Psoas muscle (tissue), 8 donors: ENCODE data around the gene FAM107B. TPM values are rescaled to one million over a fixed set of nuclear protein-coding genes. Genes with fewer than 3 reads are reported as not detected.

ENCODE experiments used
- ATAC-seq, 4 donors: fragments of 200-7000 bp; cut with Tn5 transposase; one replicate each; pipeline ENCODE4 v1.9.1; 2020; ENCODE audit warnings: moderate library complexity in 3 of 4, mild to moderate bottlenecking in 2 of 4
- DNase-seq, 2 donors: peaks; one replicate each; pipeline ENCODE4 v3.0.0-alpha.2; 2020
- H3K27ac ChIP-seq: fragments of 200-600 bp; one replicate; pipeline ENCODE4 v1.8.0; 2022
- H3K27me3 ChIP-seq, 3 donors: fragments of 200-600 bp in 1 of 3; one replicate each; pipeline versions ENCODE4 v1.6.1 to v1.8.0; 2013 to 2022; ENCODE audit warnings: low read length in 2 of 3, mild to moderate bottlenecking in 2 of 3, moderate library complexity in 1 of 3; ENCODE audit not compliant: insufficient read depth in 3 of 3
- H3K36me3 ChIP-seq, 2 donors: fragments of 200-600 bp in 1 of 2; one replicate each; pipeline versions ENCODE4 v1.6.1 to v1.8.0; 2013 to 2022; ENCODE audit warnings: low read depth in 1 of 2, mild to moderate bottlenecking in 1 of 2, moderate library complexity in 1 of 2; ENCODE audit not compliant: insufficient read depth in 1 of 2
- H3K4me1 ChIP-seq: fragments of 200-600 bp; one replicate; pipeline ENCODE4 v1.8.0; 2022
- H3K4me3 ChIP-seq: fragments of 200-600 bp; one replicate; pipeline ENCODE4 v1.8.0; 2022; ENCODE audit warnings: mild to moderate bottlenecking
- H3K9me3 ChIP-seq: fragments of 200-600 bp; one replicate; pipeline ENCODE4 v1.8.0; 2022
- WGBS, 3 donors: extraction: QIAGEN DNeasy Blood & Tissue Kit; methylation state at CpG; one replicate each; pipeline versions ENCODE4 v1.1.6 to v1.1.7; 2013; 5-methylcytosine and 5-hydroxymethylcytosine counted together
- intact Hi-C, 2 donors: fragments of 100-400 bp; cut with DNase I; formaldehyde crosslinking; loops; one replicate each; pipeline versions ENCODE4 v1.11.0 to v1.14.2; 2022
- polyA plus RNA-seq, 3 donors: library from polyadenylated mRNA; stranded (reverse); fragments of 200-250 nt; gene quantifications; one replicate each; pipeline ENCODE4 v1.2.3, GENCODE V29; 2013
- total RNA-seq, 4 donors: library from RNA; stranded (reverse); fragmentation: NEBNext Ultra II Directional in 2 of 4; extraction: Animal tissue kit (Norgen Biotek cat#: 25700) in 2 of 4; gene quantifications; one replicate each; pipeline versions ENCODE4 v1.2.1 to v1.2.4, GENCODE V29; 2021 to 2023
- TF ChIP-seq, protein P1 (sequence below): fragments of 200-600 bp; IDR thresholded peaks from one replicate; pipeline ENCODE4 v1.8.0; 2022; ENCODE audit warnings: antibody characterized with exemption
- donor health status: healthy with polysubstance abuse.
- donor health status: DM: no; HTN: no; CAD: no; lungs with moderate emphysema.
- donor health status: Bipolar disorder and iron deficiency.
- donor health status: healthy.
- donor health status: DM: yes; HTN: yes; CAD: no.
- donor health status: DM: no; HTN: no; CAD: no.
- donor health status: DM: no; HTN: no; CAD: no.
- donor health status: DM: yes; HTN: yes; CAD: no.

Gene FAM107B
- total and polyA plus RNA-seq, 7 donors, result 1.0 to 3.1 (median 1.8) TPM

GRCh38 chr10:14529351-14529750 is 245.3 kb downstream of the FAM107B start:
- peaks cover 0 to 6% of the 10 kb centered on the region in 2 donors for H3K36me3 ChIP-seq
- no peak overlapping the region for H3K27ac ChIP-seq
- no peaks in the 10 kb centered on the region for H3K27me3 ChIP-seq
- H3K4me1 ChIP-seq, result no peaks in the 10 kb centered on the region
- 63 to 78% (median 65%) methylated on average over 3 of the region's 3 CpGs for WGBS, 3 donors
- no peaks in the 10 kb centered on the region for H3K9me3 ChIP-seq
- ATAC-seq (no peak), DNase-seq (no peak)
- intact Hi-C loops, result no loop called here
- H3K4me3 ChIP-seq, result no peak overlapping the region
- TF ChIP-seq, protein P1, sequence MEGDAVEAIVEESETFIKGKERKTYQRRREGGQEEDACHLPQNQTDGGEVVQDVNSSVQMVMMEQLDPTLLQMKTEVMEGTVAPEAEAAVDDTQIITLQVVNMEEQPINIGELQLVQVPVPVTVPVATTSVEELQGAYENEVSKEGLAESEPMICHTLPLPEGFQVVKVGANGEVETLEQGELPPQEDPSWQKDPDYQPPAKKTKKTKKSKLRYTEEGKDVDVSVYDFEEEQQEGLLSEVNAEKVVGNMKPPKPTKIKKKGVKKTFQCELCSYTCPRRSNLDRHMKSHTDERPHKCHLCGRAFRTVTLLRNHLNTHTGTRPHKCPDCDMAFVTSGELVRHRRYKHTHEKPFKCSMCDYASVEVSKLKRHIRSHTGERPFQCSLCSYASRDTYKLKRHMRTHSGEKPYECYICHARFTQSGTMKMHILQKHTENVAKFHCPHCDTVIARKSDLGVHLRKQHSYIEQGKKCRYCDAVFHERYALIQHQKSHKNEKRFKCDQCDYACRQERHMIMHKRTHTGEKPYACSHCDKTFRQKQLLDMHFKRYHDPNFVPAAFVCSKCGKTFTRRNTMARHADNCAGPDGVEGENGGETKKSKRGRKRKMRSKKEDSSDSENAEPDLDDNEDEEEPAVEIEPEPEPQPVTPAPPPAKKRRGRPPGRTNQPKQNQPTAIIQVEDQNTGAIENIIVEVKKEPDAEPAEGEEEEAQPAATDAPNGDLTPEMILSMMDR, result no peak

DNA sequence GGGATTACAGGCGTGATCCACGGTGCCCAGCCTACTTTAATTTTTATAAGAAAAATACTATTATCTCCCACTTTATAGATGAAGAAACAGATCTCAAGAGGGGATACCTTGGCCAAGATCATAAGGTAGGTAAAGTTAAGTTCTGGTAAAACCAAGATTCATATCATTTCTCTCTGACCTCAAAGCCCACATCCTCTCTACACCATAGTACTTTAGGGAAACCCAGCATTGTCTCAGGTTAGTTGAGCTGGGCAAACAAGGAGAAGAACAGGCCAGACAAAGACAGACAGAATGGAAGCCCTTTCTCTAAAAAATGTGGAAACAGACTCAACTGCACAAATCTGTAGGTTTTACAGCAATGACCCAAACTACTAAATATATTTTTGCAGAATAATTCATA is 246.2 kb downstream of the FAM107B start:
- Histone ChIP-seq H3K4me1 (no peaks in the 10 kb centered on the region), H3K9me3 (no peaks in the 10 kb centered on the region), H3K36me3 (peaks cover 0 to 6% of the 10 kb centered on the region in 2 donors), H3K4me3 (no peak overlapping the region), H3K27me3 (no peaks in the 10 kb centered on the region), H3K27ac (no peak overlapping the region)
- WGBS, 3 donors, result 83 to 88% (median 86%) methylated on average over 2 of the region's 2 CpGs
- ATAC-seq (no peak), DNase-seq (no peak)
- intact Hi-C loops, result no loop called here
- TF ChIP-seq, protein P1, result no peak

DNA sequence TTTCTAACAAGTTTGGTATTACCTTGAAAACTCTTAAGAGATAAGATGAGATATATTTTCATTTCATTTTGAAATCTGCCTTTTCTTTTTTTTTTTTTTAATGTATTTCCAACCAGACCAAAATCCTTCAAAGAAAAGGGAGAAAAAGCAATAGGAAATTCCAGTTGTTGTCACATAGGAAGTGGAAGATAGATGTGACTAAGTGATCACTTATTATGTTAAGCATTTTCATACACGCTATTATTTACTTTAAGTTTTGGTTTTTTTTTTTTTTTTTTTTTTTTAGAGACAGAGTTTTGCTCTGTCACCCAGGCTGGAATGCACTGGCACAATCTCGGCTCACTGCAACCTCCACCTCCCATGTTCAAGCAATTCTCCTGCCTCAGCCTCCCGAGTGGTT is 246.8 kb downstream of the FAM107B start:
- no peak for DNase-seq
- intact Hi-C loops, result no loop called here

DNA sequence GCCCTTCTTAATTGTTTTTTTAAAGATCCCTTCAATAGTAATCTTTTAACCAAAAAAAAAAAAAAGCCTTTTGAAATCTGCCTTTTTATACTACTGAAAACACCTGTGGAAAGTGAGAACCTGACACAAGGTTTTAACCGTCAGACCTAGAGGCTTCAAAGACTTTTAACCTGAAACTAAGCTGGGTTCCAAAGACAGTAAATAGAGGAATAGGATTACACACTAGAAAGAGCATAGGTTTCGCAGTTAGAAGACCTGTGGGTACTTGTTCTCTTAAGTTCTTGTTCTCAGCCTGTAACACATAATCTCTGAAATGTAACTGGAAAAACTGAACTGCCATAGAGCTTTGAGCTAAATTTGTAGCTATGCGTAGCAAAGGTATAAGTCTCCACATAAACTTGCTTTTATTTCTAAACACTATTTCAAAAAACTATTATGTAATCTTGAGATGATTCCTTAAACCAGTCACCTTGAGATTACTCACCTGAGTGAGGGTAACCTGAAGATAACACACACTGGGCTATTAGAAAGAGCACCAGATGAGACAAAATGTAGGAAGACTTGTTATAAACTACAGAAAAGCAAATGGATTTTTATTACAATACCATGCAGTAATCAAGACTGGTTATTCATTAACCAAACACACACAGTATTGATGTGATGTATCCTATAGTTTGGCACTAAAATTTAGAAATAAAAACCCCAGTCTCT is 247.4 kb downstream of the FAM107B start:
- Histone ChIP-seq H3K4me3 (no peak overlapping the region), H3K27ac (no peak overlapping the region), H3K27me3 (no peaks in the 10 kb centered on the region), H3K36me3 (peaks cover 0 to 6% of the 10 kb centered on the region in 2 donors), H3K4me1 (no peaks in the 10 kb centered on the region), H3K9me3 (no peaks in the 10 kb centered on the region)
- DNase-seq (no peak), ATAC-seq (no peak)
- TF ChIP-seq, protein P1, result no peak
- intact Hi-C loops, result no loop called here
- 94 to 96% (median 94%) methylated on average over 3 of the region's 3 CpGs for WGBS, 3 donors

More for the DNA sequence above, 246.8 kb downstream of the FAM107B start:
- no peak for ATAC-seq
- 83 to 89% (median 88%) methylated on average over 3 of the region's 3 CpGs for whole genome bisulfite sequencing, 3 donors
- Histone ChIP-seq H3K27me3 (no peaks in the 10 kb centered on the region), H3K4me3 (no peak overlapping the region), H3K4me1 (no peaks in the 10 kb centered on the region), H3K36me3 (peaks cover 0 to 6% of the 10 kb centered on the region in 2 donors), H3K27ac (no peak overlapping the region), H3K9me3 (no peaks in the 10 kb centered on the region)
- TF ChIP-seq, protein P1, result no peak

DNA sequence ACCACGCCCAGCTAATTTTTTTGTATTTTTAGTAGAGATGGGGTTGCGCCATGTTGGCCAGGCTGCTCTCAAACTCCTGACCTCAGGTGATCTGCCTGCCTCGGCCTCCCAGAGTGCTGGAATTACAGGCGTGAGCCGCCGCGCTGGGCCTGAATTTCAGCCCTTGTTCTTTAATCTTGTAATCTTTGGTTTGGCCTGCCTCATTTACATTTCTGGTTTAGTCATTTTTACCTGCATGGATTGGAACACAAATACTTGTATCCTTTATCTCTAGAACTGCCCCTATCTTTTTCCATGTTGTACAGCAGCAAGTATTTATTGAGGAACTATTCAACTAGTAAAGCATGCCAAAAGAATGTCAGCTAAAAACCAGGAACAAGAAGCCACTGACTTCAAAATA is 248.4 kb downstream of the FAM107B start:
- no peak overlapping the region for H3K27ac ChIP-seq
- H3K9me3 ChIP-seq, result no peaks in the 10 kb centered on the region
- 89 to 98% (median 91%) methylated on average over 7 of the region's 7 CpGs for WGBS, 3 donors
- no peaks in the 10 kb centered on the region for H3K4me1 ChIP-seq
- no peak overlapping the region for H3K4me3 ChIP-seq
- no peaks in the 10 kb centered on the region for H3K27me3 ChIP-seq
- intact Hi-C loops, result no loop called here
- H3K36me3 ChIP-seq, result peaks cover 0 to 8% of the 10 kb centered on the region in 2 donors
- ATAC-seq (no peak), DNase-seq (no peak)
- TF ChIP-seq, protein P1, result no peak
